Neutrophil (primary cell): ENCODE results near the gene RASGRF1.

Experiments
- H3K27ac ChIP-seq: fragments of 200-600 bp; sonication (generic); 2 replicates; pipeline ENCODE4 v1.5.1; 2016; ENCODE audit warnings: mild to moderate bottlenecking, moderate library complexity
- H3K27me3 ChIP-seq: fragments of 200-600 bp; sonication (generic); 2 replicates; pipeline ENCODE4 v1.6.0; 2016; ENCODE audit warnings: mild to moderate bottlenecking
- H3K36me3 ChIP-seq: fragments of 200-600 bp; sonication (generic); 2 replicates; pipeline ENCODE4 v1.5.1; 2017
- H3K4me1 ChIP-seq, 2 experiments: fragments of 200-600 bp in 1 of 2; sonication (generic) in 1 of 2; 1 replicate in 1 of 2; 2 replicates in 1 of 2; pipeline versions ENCODE4 v1.5.1 to v1.6.1; 2013 to 2016; ENCODE audit warnings: low read depth in 1 of 2, low read length in 1 of 2, mild to moderate bottlenecking in 1 of 2, moderate library complexity in 1 of 2; ENCODE audit not compliant: control insufficient read depth in 1 of 2, insufficient read depth in 1 of 2
- H3K4me3 ChIP-seq, 2 experiments: fragments of 200-600 bp in 1 of 2; sonication (generic) in 1 of 2; 1 replicate in 1 of 2; 2 replicates in 1 of 2; pipeline ENCODE4 v1.5.1; 2013 to 2016; ENCODE audit warnings: low read depth in 1 of 2, low read length in 1 of 2, mild to moderate bottlenecking in 1 of 2, moderate library complexity in 1 of 2
- H3K9me3 ChIP-seq: fragments of 200-600 bp; sonication (generic); 2 replicates; pipeline ENCODE4 v1.5.1; 2016
- CTCF ChIP-seq: fragments of 200-600 bp; sonication (generic); IDR thresholded peaks from 2 replicates; pipeline ENCODE4 v1.5.1; 2016; ENCODE audit warnings: antibody characterized with exemption

Gene RASGRF1

GRCh38 chr15:79046691-79047404 lies 43.7 kb downstream of the RASGRF1 start:
- no peaks in the 10 kb centered on the region for H3K36me3 ChIP-seq
- peaks cover 23% of the 10 kb centered on the region for H3K27me3 ChIP-seq
- no peaks in the 10 kb centered on the region for H3K4me1 ChIP-seq
- no peaks in the 10 kb centered on the region for H3K9me3 ChIP-seq
- H3K4me3 ChIP-seq, result no peak overlapping the region
- no peak overlapping the region for H3K27ac ChIP-seq
- TF ChIP-seq CTCF, result no peak

DNA sequence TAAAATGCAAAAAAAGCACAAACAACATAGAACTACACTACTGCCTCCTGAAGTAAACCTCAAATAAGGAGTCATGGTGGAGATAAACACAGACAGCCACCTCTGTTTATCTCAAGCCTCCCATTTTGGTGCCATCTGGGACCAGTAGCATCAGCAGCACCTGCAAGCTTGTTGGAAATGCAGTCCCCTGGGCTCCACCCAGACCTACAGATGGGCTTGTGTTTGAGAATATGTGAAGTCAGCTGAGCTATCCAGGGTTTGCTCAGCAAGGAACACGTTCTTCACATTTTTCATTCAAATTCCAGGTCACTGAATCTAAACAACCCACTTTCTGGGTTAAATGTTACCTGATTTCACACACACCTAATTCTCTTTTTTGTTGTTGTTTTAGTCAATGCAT lies 45.5 kb downstream of the RASGRF1 start:
- no peak overlapping the region for H3K27ac ChIP-seq
- no peak overlapping the region for H3K4me3 ChIP-seq
- no peaks in the 10 kb centered on the region for H3K36me3 ChIP-seq
- H3K4me1 ChIP-seq, result no peaks in the 10 kb centered on the region
- no peak for TF ChIP-seq CTCF
- peaks cover 28% of the 10 kb centered on the region for H3K27me3 ChIP-seq
- no peaks in the 10 kb centered on the region for H3K9me3 ChIP-seq

DNA sequence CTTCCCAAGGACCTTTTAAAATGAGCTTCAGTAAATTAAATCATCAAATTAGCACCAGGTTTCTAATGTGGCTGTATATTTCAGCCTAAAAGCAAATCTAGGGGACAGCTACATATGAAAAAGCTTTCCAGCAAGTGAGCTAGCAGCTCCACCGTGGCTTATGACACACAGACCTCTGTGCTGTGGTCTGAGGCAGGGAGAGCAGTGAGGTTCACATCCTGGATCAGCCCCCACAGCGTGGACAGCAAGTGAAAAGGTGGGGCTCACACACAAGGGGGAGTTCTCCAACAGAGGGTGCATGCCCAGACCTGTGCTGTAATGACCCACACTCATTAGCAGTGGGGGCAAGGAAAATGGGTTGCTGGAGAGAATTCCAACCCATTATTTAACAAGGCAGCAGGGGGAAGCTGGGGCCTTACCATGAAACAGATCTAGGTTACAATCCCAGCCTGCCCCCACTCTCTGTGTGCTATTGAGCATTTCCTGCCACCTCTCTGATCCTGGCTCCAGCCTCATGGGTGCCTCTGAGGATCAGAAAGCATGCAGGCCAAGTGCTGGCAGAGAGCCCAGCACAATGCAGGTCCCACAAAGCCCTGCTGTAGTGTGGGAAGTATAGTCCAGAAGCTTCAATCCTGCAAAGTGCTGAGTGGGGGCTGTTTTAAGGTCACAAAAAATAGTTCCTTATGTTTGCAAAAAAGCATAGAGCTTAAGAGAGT lies 48.2 kb downstream of the RASGRF1 start:
- no peak for TF ChIP-seq CTCF
- H3K4me1 ChIP-seq, result no peaks in the 10 kb centered on the region

DNA sequence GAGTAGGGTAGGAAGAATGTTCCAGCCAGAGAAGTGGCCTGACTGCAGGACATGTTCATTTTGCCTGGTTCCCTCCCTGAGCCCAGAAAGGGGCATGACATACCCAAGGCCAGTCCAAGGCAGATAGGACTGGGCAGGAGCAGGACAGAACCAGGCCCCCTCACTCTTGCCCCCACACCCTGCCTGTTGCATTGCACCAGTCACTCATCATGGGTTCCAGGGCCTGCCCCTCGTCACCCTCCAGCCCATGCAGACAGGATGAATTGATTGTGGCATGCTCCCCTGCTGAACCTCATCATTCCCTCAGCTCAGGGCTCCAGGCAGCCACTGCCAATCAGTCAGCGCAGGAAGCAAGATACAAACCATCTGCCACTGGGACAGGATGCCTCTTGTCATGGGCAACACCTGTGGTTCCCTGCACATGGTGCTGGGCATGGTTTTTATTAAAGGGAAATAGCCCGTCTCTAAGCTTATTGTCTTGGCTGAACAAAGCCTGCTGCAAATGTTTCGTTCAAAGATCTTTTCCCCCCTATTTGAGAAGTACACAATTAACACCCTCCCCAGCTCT lies 48.9 kb downstream of the RASGRF1 start:
- peaks cover 42% of the 10 kb centered on the region for H3K27me3 ChIP-seq
- no peak for TF ChIP-seq CTCF

More for the DNA sequence above, 48.2 kb downstream of the RASGRF1 start:
- no peaks in the 10 kb centered on the region for H3K9me3 ChIP-seq
- H3K27me3 ChIP-seq, result peaks cover 35% of the 10 kb centered on the region
- no peak overlapping the region for H3K27ac ChIP-seq
- no peaks in the 10 kb centered on the region for H3K36me3 ChIP-seq
- no peak overlapping the region for H3K4me3 ChIP-seq

DNA sequence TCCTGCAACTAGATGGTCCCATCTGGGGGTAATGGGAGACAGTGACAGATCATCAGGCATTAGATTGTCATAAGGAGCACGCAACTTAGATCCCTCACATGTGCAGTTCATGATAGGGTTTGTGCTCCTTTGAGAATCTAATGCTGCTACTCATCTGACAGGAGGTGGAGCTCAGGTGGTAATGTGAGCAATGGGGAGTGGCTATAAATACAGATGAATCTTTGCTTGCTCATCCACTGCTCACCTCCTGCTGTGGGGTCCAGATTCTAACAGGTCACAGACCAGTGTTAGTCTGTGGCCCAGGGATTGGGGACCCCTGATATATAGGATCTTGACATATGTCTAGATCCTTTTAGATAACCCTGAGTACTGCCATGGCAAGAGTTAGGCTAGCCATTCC lies 52.7 kb downstream of the RASGRF1 start:
- no peak overlapping the region for H3K27ac ChIP-seq
- H3K4me1 ChIP-seq, result no peaks in the 10 kb centered on the region
- H3K4me3 ChIP-seq, result no peak overlapping the region
- H3K36me3 ChIP-seq, result no peaks in the 10 kb centered on the region
- peaks cover 44% of the 10 kb centered on the region for H3K27me3 ChIP-seq
- TF ChIP-seq CTCF, result no peak
- H3K9me3 ChIP-seq, result no peaks in the 10 kb centered on the region

More for the DNA sequence above, 48.9 kb downstream of the RASGRF1 start:
- Histone ChIP-seq H3K27ac (no peak overlapping the region), H3K4me1 (no peaks in the 10 kb centered on the region), H3K9me3 (no peaks in the 10 kb centered on the region), H3K4me3 (no peak overlapping the region), H3K36me3 (no peaks in the 10 kb centered on the region)
